ENCODE data around the gene KLRF2.
A peak's percentile ranks its signal among the peaks of the same experiment; 100 is the strongest.

KLRF2 gene

GRCh38 chr12:9888665-9889273 is 7.5 kb downstream of the KLRF2 start:
- no peak for DNase-seq (ENCODE audit: low spot score)

DNA sequence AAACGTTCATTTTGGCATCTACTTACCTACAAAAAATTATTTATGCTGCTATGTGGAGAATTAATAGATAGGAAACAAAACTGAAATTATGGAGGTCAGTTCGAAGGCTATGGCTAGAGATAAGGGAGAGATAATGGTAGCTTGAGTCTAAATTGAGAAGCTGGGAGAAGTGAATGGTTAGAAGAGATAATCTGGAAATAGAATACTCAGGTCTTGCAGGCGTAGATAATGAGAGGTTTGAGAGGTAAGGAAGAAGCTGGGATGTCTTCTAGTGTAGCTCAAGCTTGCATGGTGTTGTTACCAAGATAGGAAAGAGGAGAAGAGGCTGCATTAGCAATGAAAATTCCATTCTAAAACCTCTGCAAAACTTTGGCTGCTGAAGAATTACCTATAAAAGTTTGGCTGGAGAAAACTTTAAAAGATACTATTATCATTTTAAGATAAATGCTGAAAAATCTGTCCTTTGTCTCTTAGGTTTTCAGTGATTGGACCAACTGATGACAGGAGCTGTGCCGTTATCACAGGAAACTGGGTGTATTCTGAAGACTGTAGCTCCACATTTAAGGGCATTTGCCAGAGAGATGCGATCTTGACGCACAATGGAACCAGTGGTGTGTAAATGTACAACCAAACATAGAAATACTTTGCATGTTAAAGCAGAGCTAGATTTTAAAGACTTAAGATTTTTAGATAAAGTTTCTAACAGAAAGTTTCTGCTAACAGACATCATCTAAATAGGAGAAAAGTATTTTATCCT is 14.1 kb downstream of the KLRF2 start:
- no peak for DNase-seq (ENCODE audit: low spot score)

- no peak for DNase-seq (ENCODE audit: low spot score)
These were observed 16.2 kb downstream of the KLRF2 start for GRCh38 chr12:9897535-9897934.

GRCh38 chr12:9899209-9899608 is 17.9 kb downstream of the KLRF2 start:
- no peak for DNase-seq (ENCODE audit: low spot score)

DNA sequence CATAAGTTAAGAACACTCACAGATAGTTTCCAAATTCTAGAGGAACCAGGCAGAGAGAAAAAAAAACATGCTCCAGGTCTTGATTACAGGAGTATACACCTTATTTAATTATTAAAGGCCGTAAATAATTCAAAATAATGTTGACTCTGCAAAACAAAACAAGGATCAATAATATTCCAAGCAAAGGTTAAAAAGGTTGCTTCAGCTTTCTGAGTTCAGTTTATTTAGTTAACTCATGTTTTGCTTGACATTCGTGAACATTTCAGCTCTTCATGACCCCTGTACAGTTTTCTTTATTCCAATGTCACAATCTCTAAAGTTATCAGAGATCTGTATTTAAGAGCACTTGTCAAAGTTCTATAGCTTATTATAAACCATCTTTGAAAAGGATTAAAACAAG is 19.6 kb downstream of the KLRF2 start:
- no peak for DNase-seq (ENCODE audit: low spot score)

- no peak for DNase-seq (ENCODE audit: low spot score)
These were observed 21.4 kb downstream of the KLRF2 start for GRCh38 chr12:9902539-9903228.

GRCh38 chr12:9906873-9907272 is 25.6 kb downstream of the KLRF2 start:
- DNase-seq (ENCODE audit: low spot score) = no peak

DNA sequence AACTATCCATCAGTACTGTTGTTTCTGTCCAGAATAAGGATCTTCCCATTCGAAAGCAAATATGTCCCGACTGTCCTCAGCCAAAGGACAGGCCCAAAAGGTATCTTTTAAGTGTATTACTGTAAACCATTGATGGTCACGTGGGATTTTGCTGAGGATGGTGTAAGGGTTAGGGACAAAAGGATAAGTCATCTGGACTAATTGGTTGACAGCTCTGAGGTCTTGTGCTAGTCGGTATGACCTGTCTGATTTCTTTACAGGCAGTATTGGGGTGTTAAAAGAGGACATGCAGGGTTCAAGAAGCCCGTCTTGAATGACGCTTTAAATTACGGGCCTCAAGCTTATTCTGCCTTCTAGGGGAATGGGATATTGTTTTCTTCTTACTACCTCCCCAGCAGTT is 26.5 kb downstream of the KLRF2 start:
- no peak for DNase-seq (ENCODE audit: low spot score)

DNA sequence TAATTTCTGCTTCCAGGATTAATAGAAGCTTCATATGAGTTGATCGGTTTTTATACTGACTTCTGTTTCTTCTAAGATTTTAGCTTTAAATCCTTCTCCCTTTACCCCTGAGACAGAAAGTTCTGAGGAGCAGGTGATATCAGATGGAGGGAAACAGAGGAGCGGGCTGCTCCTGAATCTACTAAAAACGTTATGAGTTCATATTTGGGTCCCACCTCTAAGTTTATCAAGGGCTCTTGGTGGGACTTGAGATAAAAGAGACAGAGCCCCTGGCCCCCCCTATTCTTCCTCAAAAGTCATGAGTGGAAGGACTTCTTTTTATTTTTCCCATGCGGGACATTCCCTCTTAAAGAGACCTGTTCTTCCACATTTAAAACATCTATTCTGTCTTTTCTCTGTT is 27.1 kb downstream of the KLRF2 start:
- no peak for DNase-seq (ENCODE audit: low spot score)

- no peak for DNase-seq (ENCODE audit: low spot score)
These were observed 28.4 kb downstream of the KLRF2 start for GRCh38 chr12:9909724-9910123.

DNA sequence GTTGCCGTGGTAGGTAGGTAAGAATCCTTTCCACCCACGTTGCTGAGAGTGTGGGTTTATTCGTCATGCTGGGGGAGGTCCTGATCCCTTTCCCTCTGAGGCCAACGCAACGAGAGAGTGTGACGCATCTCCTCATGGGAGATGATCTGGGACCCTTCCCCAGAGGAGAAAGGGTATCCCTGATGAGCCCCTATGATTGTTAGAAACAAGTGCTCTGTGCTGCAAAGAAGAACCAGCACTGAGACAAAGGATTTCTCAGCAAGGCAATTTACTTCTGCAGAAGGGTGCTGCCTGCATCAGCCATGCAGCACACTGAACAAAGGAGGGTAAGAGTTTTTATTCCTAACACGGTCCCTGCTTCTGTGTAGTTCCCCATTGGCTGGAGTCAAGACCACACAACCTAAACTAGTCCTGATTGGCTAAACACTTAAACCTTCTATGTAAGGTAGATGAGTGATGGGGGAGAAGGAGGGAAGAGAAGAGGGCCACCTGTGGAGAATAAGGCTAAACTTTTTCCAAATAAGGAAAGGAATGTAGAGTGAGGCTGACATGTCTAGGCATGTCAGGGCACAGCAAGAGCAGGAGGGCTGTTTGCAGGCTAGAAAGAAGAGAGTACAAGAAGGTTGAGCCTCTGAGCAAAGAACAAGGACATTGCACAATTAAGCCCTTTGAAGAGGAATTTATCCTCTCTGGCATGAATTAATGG is 29.6 kb downstream of the KLRF2 start:
- DNase-seq (ENCODE audit: low spot score) = no peak

DNA sequence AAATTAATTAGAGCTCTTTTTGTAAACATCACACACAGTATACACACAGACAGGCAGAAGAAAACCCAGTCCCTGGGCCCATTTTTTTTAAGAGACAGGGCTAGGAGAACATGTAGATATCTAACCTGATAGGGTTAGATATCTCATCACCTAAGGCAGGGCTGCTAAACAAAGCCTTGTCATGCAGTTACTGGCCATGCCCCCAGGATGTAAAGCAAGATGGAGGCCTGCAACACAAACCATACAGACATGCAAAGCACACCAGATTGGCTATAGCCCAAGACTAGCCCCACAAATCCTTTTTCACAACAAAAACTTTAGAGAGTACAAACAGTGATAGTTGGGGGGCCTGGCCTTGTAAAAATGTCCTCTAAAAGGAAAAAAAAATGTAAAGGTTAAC is 30.4 kb downstream of the KLRF2 start:
- no peak for DNase-seq (ENCODE audit: low spot score)

- no peak for DNase-seq (ENCODE audit: low spot score)
These were observed 38.2 kb downstream of the KLRF2 start for GRCh38 chr12:9919443-9919842.

DNA sequence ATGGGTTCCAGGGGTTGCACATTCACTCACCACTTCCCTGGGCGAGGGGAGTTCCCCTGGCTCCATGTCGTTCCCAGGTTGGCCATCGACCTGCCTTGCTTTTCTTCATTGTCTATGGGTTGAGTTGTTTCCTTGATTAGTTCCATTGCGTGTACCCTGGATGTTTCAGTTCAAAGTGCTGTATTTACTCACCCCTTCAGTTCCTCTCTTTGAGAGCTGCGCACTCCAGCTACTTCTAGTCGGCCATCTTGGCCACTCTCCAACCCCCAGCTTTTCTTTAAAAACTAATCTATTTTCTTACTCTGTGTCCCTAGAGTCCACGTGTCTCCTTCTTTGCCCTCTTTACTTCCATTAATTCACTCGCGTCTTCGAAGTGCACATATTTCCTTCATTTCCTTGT is 39.2 kb downstream of the KLRF2 start:
- DNase-seq (ENCODE audit: low spot score) = no peak

DNA sequence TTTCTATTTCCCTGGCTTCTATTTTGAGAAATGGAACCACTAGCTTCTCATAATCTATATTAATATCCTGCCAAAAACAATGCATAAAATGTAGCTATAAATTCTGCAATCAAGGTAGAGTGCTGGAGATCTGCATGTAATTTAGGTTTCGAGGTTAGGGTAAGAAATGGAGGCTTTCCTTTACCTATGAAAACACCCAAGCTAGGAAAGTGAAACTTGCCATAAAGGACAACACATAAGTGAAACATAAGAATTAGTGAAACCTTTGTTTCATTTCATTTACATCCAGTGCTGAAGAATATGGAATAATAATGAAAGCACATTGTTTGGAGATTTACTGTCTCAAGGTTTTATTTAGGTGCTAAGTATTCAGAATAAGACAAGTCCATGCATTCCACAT is 41.1 kb downstream of the KLRF2 start:
- DNase-seq (ENCODE audit: low spot score) = no peak

- DNase-seq (ENCODE audit: low spot score) = peak; percentile 52
These were observed 44.6 kb downstream of the KLRF2 start for GRCh38 chr12:9925705-9926393.

DNA sequence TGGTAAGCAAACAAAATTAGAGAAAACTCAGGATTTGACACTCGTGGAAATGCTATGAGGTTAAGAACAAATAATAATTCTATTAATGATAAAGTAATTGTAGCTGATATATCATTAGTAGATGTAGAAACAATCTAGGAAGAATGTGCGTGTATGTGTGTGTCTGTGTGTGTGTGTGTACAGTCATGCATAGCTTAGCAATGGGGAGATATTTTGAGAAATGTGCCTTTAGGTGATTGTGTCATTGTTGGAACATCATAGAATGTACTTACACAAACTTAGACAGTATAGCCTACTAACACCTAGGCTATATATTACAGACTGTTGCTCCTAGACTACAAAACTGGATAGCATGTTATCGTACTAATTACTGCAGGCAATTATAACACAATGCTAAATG is 45.6 kb downstream of the KLRF2 start:
- DNase-seq (ENCODE audit: low spot score) = no peak

DNA sequence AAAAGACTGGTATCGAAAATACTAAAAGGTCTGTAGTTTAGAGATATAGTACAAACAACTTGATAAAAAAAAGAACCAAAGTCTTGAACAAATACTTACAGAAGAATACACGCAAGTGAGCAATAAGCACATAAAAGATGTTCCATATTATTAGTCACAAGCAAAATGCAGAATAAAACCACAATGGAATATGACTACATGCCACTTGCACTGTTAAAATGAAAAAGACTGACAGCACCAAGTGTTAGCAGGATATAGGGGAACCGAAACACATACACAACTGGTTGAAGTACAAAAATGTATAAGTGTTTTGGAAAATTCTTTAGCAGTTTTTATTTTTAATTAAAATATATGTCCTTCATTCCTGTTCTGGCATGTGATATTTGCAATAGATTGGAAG is 47.3 kb downstream of the KLRF2 start:
- DNase-seq (ENCODE audit: low spot score) = no peak

GRCh38 chr12:9931245-9931644 is 50.0 kb downstream of the KLRF2 start:
- DNase-seq (ENCODE audit: low spot score) = no peak

DNA sequence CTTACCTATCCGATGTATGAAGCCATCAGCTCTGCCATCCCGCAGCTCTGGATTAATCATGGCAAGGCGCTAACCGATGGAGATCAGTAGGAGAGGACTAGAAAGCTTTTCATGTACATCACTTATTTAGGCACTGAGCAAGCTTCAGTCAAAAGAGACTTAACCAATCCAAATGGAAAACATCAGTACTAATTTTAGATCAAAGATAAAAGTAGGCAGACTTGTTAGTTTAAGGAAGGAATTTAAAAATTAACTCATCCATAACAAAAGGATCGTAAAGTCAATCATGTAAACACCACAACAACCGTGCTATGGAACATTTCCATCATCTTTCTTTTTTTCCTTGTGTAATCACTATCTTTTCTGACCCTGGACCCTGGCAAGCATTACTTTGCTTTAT is 51.0 kb downstream of the KLRF2 start, which contains the start of gene CLEC2A:
TSS of gene CLEC2A (minus strand) at position 101 of the 400 bp plus-strand sequence. CDS start at position 60, 41 bp downstream.
- DNase-seq (ENCODE audit: low spot score) = no peak

DNA sequence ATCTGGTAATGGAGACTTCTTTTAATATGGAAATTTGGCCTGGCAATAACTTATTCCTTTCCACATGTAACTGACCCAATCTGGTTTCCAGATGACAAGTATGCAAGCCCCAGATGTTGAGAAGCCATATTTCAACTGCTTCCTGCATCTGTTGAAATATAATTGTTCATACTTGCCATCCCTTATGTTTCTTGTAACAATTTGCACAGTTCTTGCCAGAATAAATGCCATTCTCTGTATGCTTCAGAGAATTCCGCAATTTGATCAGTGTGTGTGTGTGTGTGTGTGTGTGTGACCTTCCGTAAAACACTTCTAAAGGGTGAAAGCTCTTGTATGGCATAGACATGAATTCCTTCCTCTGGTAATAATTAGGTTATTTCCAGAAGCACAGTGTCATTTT is 52.7 kb downstream of the KLRF2 start:
- no peak for DNase-seq (ENCODE audit: low spot score)

GRCh38 chr12:9935026-9935425 is 53.7 kb downstream of the KLRF2 start:
- DNase-seq (ENCODE audit: low spot score) = no peak

Measured in AG20443 (cell line).